ENCODE data around the gene JAM2.
"Not testable (repeated sequence)": the region's sequence is repeated elsewhere in the genome, so short reads cannot be mapped to it uniquely, and the experiment has no call there.

JAM2 gene

GRCh38 chr21:25647647-25648046, 8.6 kb downstream of the JAM2 start:
- DNase-seq, result no peak

- DNase-seq, result no peak
Measured at GRCh38 chr21:25649146-25649545, 10.1 kb downstream of the JAM2 start.

- no peak for DNase-seq
Measured at GRCh38 chr21:25656412-25656811, 17.4 kb downstream of the JAM2 start.

- DNase-seq, result no peak
Measured at GRCh38 chr21:25657140-25657539, 18.1 kb downstream of the JAM2 start.

- DNase-seq, result no peak
Measured at GRCh38 chr21:25658427-25659035, 19.5 kb downstream of the JAM2 start.

GRCh38 chr21:25660233-25660632, 21.2 kb downstream of the JAM2 start:
- DNase-seq, result no peak

- DNase-seq, result no peak
Measured at GRCh38 chr21:25664491-25664931, 25.5 kb downstream of the JAM2 start.

GRCh38 chr21:25670726-25671125, 31.7 kb downstream of the JAM2 start:
- DNase-seq, result no peak

GRCh38 chr21:25676451-25676850, 37.4 kb downstream of the JAM2 start:
- no peak for DNase-seq

GRCh38 chr21:25682382-25682781, 43.3 kb downstream of the JAM2 start:
- DNase-seq, result no peak

- no peak for DNase-seq
Measured at GRCh38 chr21:25687787-25688186, 48.7 kb downstream of the JAM2 start.

GRCh38 chr21:25688275-25689155, 49.5 kb downstream of the JAM2 start:
- DNase-seq, result no peak

- DNase-seq, result no peak
Measured at GRCh38 chr21:25689226-25689625, 50.2 kb downstream of the JAM2 start.

- DNase-seq, result no peak
Measured at GRCh38 chr21:25691976-25692375, 52.9 kb downstream of the JAM2 start.

GRCh38 chr21:25695461-25695860, 56.4 kb downstream of the JAM2 start:
- DNase-seq, result not testable (repeated sequence)

GRCh38 chr21:25700741-25701140, 61.7 kb downstream of the JAM2 start:
- no peak for DNase-seq

- DNase-seq, result no peak
Measured at GRCh38 chr21:25701529-25701928, 62.5 kb downstream of the JAM2 start.

- DNase-seq, result peak; percentile 53
Measured at GRCh38 chr21:25708467-25709065, 69.5 kb downstream of the JAM2 start.

GRCh38 chr21:25709684-25710265, 70.7 kb downstream of the JAM2 start:
- DNase-seq, result no peak

GRCh38 chr21:25710550-25710949, 71.5 kb downstream of the JAM2 start:
- no peak for DNase-seq

GRCh38 chr21:25714066-25714465, 75.0 kb downstream of the JAM2 start:
- DNase-seq, result not testable (repeated sequence)

- no peak for DNase-seq
Measured at GRCh38 chr21:25717491-25718147, 78.6 kb downstream of the JAM2 start.

GRCh38 chr21:25721987-25722386, 82.9 kb downstream of the JAM2 start:
- DNase-seq, result no peak
